ENCODE measurements around the gene GRK6. TPM values are rescaled to one million over a fixed set of nuclear protein-coding genes. Genes with fewer than 3 reads are reported as not detected.
A peak's percentile ranks its signal among the peaks of the same experiment; 100 is the strongest.

Gene GRK6
- total RNA-seq, 1 donor from 2014 or later, result 28.7 TPM

DNA sequence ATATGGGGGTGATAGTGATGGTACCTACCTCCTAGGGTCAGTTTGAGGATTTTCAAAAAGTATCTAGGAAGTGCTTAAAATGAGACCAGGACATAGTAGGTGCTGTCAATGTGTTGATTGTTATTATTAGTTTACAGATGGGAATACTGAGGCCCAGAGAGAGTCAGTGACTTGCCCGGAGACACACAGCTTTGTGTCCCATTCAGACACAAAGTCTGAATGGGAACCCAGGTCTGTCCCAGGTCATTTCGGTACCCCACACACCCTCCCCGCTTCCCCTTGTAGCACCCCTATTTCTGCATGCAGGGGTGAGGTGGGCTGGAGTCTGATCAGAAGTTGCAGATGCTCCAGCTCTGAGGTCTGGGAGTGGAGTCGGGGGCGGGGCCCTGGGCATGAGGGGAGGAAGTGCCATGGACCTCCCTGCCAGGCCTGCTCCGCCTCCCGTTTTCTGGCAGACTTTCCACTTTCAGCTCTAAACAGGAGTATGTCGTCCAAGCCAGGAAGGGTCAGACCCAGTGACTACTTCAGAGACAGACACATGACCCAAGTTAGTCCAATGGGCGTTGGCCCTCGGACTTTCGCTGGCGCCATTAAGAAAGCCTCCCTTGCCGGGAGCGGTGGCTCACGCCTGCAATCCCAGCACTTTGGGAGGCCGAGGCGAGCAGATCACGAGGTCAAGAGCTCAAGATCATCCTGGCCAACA is 50.2 kb downstream of the GRK6 start:
- Histone ChIP-seq H3K9me3 (no peaks in the 10 kb centered on the region), H3K4me1 (peaks cover 74% of the 10 kb centered on the region), H3K4me3 (no peak overlapping the region), H3K27me3 (no peaks in the 10 kb centered on the region), H3K27ac (peak overlapping the region; percentile 53), H3K36me3 (no peaks in the 10 kb centered on the region)
- intact Hi-C loops (cut with DNase I), result no loop called here
- no peak for DNase-seq (ENCODE audit: extremely low spot score in 2 of 2)
- peak in 1 of 2 donors; percentile 66 for TF ChIP-seq POLR2AphosphoS5 (IDR thresholded peaks at IDR 0.05; ENCODE audit: insufficient read depth in 1 of 2, low read depth in 1 of 2)
- TF ChIP-seq, protein P1, sequence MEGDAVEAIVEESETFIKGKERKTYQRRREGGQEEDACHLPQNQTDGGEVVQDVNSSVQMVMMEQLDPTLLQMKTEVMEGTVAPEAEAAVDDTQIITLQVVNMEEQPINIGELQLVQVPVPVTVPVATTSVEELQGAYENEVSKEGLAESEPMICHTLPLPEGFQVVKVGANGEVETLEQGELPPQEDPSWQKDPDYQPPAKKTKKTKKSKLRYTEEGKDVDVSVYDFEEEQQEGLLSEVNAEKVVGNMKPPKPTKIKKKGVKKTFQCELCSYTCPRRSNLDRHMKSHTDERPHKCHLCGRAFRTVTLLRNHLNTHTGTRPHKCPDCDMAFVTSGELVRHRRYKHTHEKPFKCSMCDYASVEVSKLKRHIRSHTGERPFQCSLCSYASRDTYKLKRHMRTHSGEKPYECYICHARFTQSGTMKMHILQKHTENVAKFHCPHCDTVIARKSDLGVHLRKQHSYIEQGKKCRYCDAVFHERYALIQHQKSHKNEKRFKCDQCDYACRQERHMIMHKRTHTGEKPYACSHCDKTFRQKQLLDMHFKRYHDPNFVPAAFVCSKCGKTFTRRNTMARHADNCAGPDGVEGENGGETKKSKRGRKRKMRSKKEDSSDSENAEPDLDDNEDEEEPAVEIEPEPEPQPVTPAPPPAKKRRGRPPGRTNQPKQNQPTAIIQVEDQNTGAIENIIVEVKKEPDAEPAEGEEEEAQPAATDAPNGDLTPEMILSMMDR (IDR thresholded peaks at IDR 0.05), result no peak
- no peak for TF ChIP-seq POLR2A (IDR thresholded peaks at IDR 0.05)

DNA sequence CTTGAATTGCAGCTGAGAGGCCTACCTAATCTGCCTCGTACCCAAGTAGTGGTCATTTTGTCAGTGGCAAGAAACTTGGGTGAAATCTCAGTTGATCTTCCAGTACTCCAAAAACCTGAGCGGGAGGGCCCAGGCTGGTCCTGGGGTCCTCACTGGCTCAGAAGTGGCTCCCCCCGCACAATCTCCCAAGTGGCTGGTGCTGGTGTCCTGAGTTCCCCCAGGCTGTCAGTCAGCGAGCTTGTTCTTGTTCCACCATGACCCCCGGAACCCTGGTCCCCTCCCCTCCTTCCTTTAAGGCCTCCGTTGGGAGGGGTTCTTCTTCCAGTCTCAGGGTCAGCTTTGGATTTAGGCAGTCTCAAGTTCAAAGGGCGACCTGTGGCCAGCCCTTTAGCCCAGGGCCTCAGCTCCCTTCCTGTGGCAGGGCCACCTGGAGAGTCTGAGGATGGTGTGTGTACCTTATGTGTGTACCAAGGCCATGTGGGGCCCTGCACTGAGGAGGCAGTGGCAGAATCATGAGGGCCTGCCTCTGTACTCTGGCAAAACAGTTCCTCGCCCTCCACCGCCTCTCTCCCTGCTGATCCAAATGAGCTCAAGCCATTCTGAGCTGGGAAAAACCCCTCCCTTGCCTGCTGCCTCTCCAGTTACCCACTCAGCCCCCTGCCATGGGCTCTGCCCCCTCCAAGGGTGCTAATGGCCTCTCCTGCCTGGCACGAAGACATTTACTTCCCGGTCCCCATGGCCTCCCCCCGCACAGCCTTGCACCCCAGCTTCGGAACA is 51.4 kb downstream of the GRK6 start:
- peak in 1 of 2 donors; percentile 12 for TF ChIP-seq POLR2AphosphoS5 (IDR thresholded peaks at IDR 0.05; ENCODE audit: insufficient read depth in 1 of 2, low read depth in 1 of 2)
- TF ChIP-seq POLR2A (IDR thresholded peaks at IDR 0.05), result no peak
- TF ChIP-seq, protein P1 (IDR thresholded peaks at IDR 0.05), result no peak
- H3K4me1 ChIP-seq, result peaks cover 62% of the 10 kb centered on the region
- H3K27ac ChIP-seq, result peak overlapping the region; percentile 53
- no peaks in the 10 kb centered on the region for H3K9me3 ChIP-seq
- no peaks in the 10 kb centered on the region for H3K27me3 ChIP-seq
- no peak for DNase-seq (ENCODE audit: extremely low spot score in 2 of 2)
- intact Hi-C loops (cut with DNase I), result no loop called here
- H3K36me3 ChIP-seq, result no peaks in the 10 kb centered on the region
- no peak overlapping the region for H3K4me3 ChIP-seq

DNA sequence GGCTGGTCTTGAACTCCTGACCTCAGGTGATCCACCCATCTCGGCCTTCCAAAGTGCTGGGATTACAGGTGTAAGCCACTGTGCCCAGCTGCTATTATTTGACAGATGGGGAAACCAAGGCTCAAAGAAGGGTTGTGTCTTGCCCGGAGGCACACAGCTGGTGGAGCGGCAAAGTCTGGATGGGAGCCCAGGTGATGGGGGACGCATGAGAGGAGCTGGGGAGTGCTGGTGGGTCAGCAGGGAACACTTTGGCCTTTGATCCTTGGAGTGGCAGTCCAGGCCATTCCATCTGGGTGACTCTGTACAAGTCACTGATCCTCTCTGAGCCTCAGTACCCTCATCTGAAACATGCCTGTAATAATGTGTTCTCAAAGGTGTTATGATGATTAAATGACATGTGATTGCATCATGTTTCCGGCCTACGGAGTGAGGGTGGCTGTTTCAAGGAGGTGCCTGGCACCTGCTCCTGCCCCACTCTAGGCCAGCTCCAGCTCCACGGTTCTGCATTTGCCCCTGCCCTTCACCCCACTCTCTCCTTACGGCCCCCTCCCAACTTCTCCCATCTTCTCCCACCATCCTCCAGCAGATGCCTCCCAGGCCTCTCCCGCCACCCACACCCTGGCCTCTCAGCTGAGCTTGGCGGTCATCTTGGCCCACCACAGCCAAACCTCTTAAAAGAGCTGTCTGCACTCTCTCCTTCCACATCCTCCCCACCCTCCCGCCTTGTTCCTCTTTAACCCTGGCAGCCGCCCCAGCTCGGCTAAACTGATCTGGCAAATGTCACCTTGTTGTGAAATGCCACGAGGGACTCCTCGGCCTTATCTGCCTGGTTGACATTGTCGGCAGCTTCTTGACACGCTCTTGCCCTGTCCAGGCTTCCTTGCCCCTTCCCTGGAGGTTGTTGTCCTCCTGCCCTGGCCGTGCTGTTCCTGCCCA is 52.5 kb downstream of the GRK6 start:
- Histone ChIP-seq H3K4me3 (no peak overlapping the region), H3K36me3 (no peaks in the 10 kb centered on the region), H3K27ac (peak overlapping the region; percentile 53), H3K4me1 (peaks cover 60% of the 10 kb centered on the region), H3K27me3 (no peaks in the 10 kb centered on the region), H3K9me3 (no peaks in the 10 kb centered on the region)
- no peak for DNase-seq (ENCODE audit: extremely low spot score in 2 of 2)
- intact Hi-C loops (cut with DNase I), result no loop called here
- TF ChIP-seq, protein P1 (IDR thresholded peaks at IDR 0.05), result no peak
- TF ChIP-seq POLR2AphosphoS5 (IDR thresholded peaks at IDR 0.05; ENCODE audit: insufficient read depth in 1 of 2, low read depth in 1 of 2) (peak in 1 of 2 donors; percentile 72), POLR2A (IDR thresholded peaks at IDR 0.05) (no peak)

DNA sequence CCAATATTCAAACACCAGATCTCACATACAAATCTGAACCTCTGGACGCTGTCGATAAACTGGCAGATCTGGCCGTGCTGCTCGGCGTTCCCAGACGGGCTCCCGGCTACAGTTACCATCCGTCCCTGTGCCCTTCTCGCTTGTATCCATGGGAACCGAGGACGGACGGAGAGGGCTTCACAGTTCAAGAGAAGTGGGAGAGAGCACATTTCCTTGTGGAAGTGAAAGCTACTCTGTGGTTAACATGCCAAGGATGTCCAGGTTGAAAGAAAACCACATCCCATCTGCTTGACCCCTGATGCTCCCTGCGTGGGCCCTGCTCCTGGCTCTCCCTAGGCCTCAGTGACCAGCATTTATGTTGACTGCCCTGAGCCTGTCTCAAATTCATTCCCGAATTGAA is 53.3 kb downstream of the GRK6 start:
- Histone ChIP-seq H3K4me1 (peaks cover 58% of the 10 kb centered on the region), H3K36me3 (peaks cover 0 to under 1% of the 10 kb centered on the region in 2 donors), H3K27ac (peak overlapping the region; percentile 53), H3K4me3 (no peak overlapping the region), H3K27me3 (no peaks in the 10 kb centered on the region), H3K9me3 (no peaks in the 10 kb centered on the region)
- intact Hi-C loops (cut with DNase I), result no loop called here
- TF ChIP-seq, protein P1 (IDR thresholded peaks at IDR 0.05), result no peak
- no peak for TF ChIP-seq POLR2A (IDR thresholded peaks at IDR 0.05)
- no peak for TF ChIP-seq POLR2AphosphoS5 (IDR thresholded peaks at IDR 0.05; ENCODE audit: insufficient read depth in 1 of 2, low read depth in 1 of 2)
- DNase-seq (ENCODE audit: extremely low spot score in 2 of 2), result no peak

All from vagina (tissue), 2 donors.